NCI-H2196 treated with DMSO at 0.1 percent for 48 hours (cell line): Measurements from ENCODE around the gene DSCAML1.

ENCODE experiments used
- DNase-seq: peaks from one replicate; lab custom pipeline; 2025; ENCODE audit not compliant: unreplicated experiment; lab: John Stamatoyannopoulos, UW

DSCAML1 gene

DNA sequence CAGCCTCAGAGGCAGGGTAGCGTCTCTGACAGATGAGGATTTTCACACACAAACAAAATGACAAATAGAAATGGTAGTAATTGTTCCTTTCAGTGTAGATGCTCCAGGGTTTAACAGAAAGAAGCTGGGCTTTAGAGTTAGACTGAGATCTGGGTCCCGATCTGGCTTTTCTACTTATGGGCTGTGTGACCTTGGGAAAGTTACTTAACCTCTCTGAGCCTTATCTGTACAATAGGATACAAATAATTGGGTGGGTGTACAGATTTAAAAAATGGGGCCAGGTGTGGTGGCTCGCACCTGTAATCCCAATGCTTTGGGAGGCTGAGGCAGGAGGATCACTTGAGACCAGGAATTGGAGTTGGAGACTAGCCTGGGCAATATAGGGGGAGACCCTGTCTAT lies 264.4 kb downstream of the DSCAML1 start:
- no peak for DNase-seq

GRCh38 chr11:117529816-117530215 lies 267.2 kb downstream of the DSCAML1 start:
- DNase-seq, result no peak

- DNase-seq, result peak; percentile 87
These were observed 268.8 kb downstream of the DSCAML1 start for GRCh38 chr11:117528097-117528721.

GRCh38 chr11:117527271-117527670 lies 269.7 kb downstream of the DSCAML1 start:
- DNase-seq, result no peak

DNA sequence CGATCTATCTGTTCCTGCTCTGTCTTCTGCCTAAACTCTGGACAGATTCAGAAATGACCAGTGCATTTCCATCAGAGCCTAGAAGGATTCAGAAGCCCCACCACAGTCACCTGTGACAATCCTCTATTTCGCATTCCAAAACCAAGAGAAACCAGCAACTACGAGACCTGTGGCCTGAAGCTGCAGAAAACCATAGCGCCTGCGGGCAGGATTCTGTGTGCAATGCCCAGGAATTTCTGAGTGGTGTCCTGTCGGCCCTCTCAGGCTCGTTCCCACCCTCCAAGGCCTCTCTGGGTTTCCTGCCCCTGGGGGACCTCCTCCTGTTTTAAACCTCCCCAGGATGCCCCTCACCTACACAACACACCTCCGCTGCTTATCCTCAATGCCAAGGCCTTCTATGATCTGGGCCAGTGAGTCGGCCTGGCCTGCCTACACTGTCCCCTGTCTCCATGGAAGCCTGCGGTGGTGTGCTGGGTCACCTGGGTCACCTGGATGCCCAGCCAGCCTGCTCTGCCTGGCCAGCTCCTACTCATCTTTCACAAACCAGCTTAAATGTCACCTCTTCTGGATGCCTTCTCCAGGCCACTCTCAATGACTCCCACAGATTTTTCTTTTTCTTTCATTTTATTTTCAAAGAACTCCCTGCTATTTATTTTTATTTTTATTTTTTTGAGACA lies 271.0 kb downstream of the DSCAML1 start:
- DNase-seq, result no peak

DNA sequence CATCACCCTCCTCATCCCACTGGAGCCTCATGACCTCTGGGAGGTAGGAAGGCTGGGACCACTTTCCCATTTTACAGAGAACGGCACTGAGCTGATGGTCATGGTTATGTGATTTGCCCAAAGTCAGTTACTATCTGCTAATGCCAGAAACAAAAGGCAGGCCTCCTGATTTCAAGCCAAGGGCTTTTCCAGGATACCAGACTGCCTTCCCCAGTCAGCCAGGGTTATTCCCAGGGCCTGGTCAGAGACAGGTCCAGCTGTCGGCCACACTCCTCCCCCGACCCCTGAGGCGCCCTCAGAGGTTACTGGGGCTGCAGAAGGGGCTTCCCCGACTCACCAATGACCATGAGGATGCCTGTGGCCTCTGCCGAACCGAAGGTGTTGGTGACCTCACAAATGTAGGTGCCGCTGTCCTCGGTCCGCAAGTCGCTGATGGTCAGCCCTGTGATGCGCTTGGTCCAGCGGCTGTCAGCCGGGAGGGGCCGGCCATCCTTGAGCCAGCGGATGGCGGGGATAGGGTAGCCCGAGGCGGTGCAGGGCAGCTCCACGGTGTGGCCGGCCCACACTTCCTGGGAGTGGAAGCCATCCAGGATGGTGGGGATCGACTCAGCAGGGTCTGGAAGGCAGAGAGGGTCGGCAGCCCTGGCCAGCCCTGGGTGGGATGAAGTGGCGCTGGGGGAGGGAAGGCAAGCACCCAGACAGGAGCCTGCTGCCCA lies 272.4 kb downstream of the DSCAML1 start:
- no peak for DNase-seq

GRCh38 chr11:117523680-117524079 lies 273.3 kb downstream of the DSCAML1 start:
- no peak for DNase-seq

- no peak for DNase-seq
These were observed 275.0 kb downstream of the DSCAML1 start for GRCh38 chr11:117521974-117522373.

DNA sequence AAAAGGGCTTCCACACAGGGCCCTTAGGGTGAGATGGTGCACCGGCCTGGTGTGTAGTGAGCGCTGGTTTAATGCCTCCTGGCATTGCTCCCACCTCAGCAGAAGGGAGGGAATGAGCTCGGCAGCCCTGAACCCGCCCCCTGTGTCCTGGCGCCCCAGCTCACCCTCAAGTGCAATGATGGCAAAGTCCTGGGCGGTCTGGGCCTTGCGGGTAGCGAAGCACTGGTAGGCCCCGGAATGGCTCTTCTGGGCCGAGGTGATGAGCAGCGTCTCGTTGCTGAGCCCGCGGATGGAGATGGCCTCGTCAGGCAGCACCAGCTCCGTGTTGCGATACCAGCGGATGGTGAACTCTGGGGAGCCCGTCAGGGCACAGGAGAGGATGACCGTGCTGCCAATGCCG lies 276.1 kb downstream of the DSCAML1 start:
- DNase-seq, result no peak

GRCh38 chr11:117520201-117520600 lies 276.8 kb downstream of the DSCAML1 start:
- DNase-seq, result no peak

- no peak for DNase-seq
These were observed 277.4 kb downstream of the DSCAML1 start for GRCh38 chr11:117519590-117519989.

DNA sequence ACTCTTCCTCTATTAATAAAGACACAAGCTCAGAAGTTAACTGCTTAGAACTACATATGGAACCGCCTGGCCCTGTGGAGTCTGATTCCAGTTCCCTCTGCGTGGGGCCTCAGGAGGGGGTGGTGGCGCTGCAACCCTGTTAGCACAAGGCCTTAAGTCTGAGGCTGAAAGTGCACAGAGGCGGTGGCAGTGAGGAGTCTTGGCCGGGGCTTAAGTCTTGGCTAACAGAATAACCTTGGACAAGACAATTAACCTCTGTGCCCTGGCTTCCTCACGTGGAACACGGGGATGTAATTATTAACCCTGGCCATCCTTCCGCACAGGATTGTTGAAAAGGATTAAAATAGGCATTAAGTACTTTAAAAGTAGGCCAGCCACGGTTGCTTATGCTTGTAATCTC lies 277.8 kb downstream of the DSCAML1 start:
- no peak for DNase-seq

GRCh38 chr11:117518455-117518854 lies 278.6 kb downstream of the DSCAML1 start:
- no peak for DNase-seq

- DNase-seq, result no peak
These were observed 279.9 kb downstream of the DSCAML1 start for GRCh38 chr11:117517097-117517496.

DNA sequence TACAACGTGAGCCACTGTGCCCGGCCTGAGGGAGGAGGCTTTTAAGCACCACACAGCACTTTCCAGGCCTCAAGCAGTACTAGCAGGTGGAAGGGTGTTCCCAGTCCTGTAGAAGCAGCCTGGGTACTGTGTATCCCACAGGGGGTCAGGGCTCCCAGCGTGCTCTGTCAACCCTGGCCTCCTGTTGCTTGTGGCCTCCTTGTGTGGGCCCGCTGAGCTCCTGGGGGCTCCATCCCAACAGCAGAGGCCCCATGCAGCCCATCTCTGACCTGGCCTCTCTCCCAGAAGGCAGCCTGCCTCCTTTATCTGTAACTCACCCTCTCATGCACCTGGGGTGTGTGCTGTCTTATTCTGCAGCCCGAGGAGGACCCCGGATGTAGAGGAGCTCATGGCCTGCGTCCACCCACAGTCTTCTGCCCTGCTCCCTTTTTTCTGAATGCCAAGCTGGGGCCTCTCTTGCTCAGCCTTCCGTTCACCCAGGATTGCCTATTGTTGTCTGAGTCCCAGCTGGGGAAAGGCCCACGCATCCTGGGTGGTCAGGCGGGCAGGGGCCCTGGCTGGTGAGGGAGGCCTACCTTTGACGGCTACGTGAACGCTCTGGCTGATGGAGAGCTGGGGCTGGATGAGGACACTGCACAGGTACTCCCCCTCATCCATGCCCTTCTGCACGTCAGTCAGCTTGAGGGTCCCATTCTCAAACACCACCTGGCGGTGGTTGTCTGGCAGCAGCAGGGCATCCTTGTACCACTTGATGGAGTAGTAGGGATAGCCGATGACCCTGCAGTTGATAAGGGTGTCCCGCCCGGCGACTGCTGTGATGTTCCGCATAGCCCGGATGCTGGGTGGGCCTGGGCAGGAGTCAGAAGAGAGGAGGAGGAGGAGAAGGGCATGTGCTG lies 280.9 kb downstream of the DSCAML1 start:
- DNase-seq, result no peak

GRCh38 chr11:117514256-117514655 lies 282.8 kb downstream of the DSCAML1 start:
- no peak for DNase-seq

GRCh38 chr11:117513666-117514065 lies 283.4 kb downstream of the DSCAML1 start:
- DNase-seq, result no peak

- DNase-seq, result no peak
These were observed 285.0 kb downstream of the DSCAML1 start for GRCh38 chr11:117511931-117512539.

DNA sequence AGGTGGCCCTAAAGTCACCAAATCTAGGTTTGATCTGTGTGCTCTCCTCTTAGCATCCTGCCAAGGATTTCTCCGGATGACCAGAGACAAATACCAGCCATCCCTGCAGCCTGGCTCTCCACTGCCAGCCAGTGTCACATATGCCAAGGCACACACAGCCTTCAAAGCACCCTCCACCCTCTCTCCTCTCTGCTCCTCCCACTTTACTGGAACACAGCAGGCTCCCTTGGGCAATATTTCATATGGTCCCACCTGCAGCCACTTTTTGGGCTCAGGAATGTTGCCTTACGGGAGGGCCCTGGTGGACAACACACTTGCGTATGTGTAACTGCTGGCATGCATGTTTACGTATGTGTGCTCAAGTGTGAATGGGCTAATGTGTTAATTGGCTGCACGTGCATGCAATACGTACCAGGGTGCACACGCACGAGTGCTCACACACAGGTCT lies 285.5 kb downstream of the DSCAML1 start:
- DNase-seq, result no peak

DNA sequence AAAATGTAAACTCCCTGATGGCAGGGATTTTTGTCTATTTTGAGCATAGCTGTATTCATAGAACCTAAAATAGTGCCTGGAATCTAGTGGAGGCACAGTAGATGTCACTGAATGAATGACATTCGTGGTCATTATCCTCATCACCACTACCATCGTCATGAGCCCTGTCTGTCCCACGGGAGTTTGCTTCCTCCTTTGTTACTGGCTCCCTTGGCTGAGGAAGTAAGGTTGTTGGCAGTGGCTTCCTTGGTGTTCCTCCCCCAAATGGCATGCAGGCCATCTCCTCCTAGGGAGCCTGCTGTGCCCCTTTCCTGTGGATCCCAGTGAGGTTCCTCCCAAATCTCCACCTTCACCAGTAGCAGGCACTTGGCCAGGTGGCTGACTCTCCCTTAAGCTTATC lies 286.4 kb downstream of the DSCAML1 start:
- no peak for DNase-seq

DNA sequence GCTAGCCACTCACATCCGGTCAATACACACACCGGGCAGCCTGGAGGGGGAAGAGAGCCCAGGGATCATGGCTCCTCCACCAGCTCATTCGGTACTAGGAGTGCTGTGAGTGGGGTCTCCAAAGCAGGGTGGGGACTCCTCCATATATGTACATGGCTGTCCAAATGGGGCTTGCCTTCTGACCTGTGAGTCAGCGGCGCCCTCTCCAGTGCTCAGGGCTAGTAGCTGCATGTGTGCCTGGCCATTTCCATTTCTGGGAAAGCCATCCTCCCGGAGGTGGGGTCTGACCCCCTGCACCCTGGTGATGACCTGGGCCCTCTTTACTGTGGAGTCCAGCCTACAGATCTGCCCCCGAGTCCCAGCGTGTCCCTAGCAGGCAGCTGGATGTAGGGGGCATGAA lies 287.5 kb downstream of the DSCAML1 start:
- no peak for DNase-seq
